ENCODE measurements around the gene APBA1.
A peak's percentile ranks its signal among the peaks of the same experiment; 100 is the strongest.

Gene APBA1

GRCh38 chr9:69657269-69657668, 14.9 kb downstream of the APBA1 start:
- DNase-seq (ENCODE audit: low spot score): no peak

GRCh38 chr9:69655065-69655464, 17.1 kb downstream of the APBA1 start:
- no peak for DNase-seq (ENCODE audit: low spot score)

GRCh38 chr9:69653261-69653660, 18.9 kb downstream of the APBA1 start:
- no peak for DNase-seq (ENCODE audit: low spot score)

- no peak for DNase-seq (ENCODE audit: low spot score)
These were observed 22.5 kb downstream of the APBA1 start for GRCh38 chr9:69649566-69650250.

- no peak for DNase-seq (ENCODE audit: low spot score)
These were observed 24.4 kb downstream of the APBA1 start for GRCh38 chr9:69647804-69648203.

- no peak for DNase-seq (ENCODE audit: low spot score)
These were observed 25.4 kb downstream of the APBA1 start for GRCh38 chr9:69646810-69647209.

- peak; percentile 69 for DNase-seq (ENCODE audit: low spot score)
These were observed 26.7 kb downstream of the APBA1 start for GRCh38 chr9:69645488-69645887.

GRCh38 chr9:69643098-69643497, 29.1 kb downstream of the APBA1 start:
- no peak for DNase-seq (ENCODE audit: low spot score)

GRCh38 chr9:69637817-69638200, 34.4 kb downstream of the APBA1 start:
- DNase-seq (ENCODE audit: low spot score): no peak

GRCh38 chr9:69637193-69637816, 34.9 kb downstream of the APBA1 start:
- no peak for DNase-seq (ENCODE audit: low spot score)

GRCh38 chr9:69633716-69634115, 38.5 kb downstream of the APBA1 start:
- DNase-seq (ENCODE audit: low spot score): no peak

GRCh38 chr9:69632768-69633167, 39.4 kb downstream of the APBA1 start:
- DNase-seq (ENCODE audit: low spot score): no peak

GRCh38 chr9:69627281-69627680, 44.9 kb downstream of the APBA1 start:
- peak; percentile 50 for DNase-seq (ENCODE audit: low spot score)

- DNase-seq (ENCODE audit: low spot score): no peak
These were observed 48.9 kb downstream of the APBA1 start for GRCh38 chr9:69623276-69623675.

GRCh38 chr9:69622676-69623075, 49.5 kb downstream of the APBA1 start:
- DNase-seq (ENCODE audit: low spot score): peak; percentile 22

- peak; percentile 65 for DNase-seq (ENCODE audit: low spot score)
These were observed 50.3 kb downstream of the APBA1 start for GRCh38 chr9:69621730-69622460.

- DNase-seq (ENCODE audit: low spot score): peak; percentile 71
These were observed 51.4 kb downstream of the APBA1 start for GRCh38 chr9:69620731-69621130.

GRCh38 chr9:69619233-69619632, 52.9 kb downstream of the APBA1 start:
- DNase-seq (ENCODE audit: low spot score): no peak

- DNase-seq (ENCODE audit: low spot score): no peak
These were observed 55.2 kb downstream of the APBA1 start for GRCh38 chr9:69617006-69617405.

- DNase-seq (ENCODE audit: low spot score): no peak
These were observed 56.3 kb downstream of the APBA1 start for GRCh38 chr9:69615880-69616279.

- DNase-seq (ENCODE audit: low spot score): no peak
These were observed 61.0 kb downstream of the APBA1 start for GRCh38 chr9:69611221-69611620.

GRCh38 chr9:69609156-69609555, 63.0 kb downstream of the APBA1 start:
- no peak for DNase-seq (ENCODE audit: low spot score)

GRCh38 chr9:69606089-69606488, 66.1 kb downstream of the APBA1 start:
- DNase-seq (ENCODE audit: low spot score): no peak

Measured in cerebellar cortex (tissue), 1 donor.